Measurements from ENCODE around the gene TPP1. TPM values are rescaled to one million over a fixed set of nuclear protein-coding genes. Genes with fewer than 3 reads are reported as not detected.

Gene TPP1
- total and polyA plus RNA-seq, 10 of the 15 experiments (the other 5 are each of a cell fraction or from before 2014, with no cell fraction given) = 7.5 to 64.6 (median 38.3) TPM

DNA sequence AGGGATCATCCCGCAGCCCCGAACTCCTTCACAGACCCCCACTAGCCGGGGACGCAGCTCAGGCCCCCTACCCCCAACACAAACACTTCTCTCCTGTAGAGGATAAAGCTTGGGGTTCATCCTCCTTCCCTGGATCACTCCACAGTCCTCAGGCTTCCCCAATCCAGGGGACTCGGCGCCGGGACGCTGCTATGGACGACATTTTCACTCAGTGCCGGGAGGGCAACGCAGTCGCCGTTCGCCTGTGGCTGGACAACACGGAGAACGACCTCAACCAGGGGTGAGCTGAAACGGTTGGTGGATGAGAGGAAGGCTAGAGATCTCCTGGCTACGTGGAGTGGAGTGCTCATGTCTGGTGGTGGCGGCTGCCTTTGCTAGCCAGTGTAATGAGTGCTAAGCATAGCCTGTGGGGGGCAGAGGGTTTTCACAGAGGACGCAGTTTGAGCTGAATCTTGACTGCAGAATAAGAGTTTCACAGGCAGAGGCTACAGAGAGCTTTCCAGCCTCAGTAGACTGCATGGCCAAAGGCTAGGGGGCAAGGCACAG lies 15.1 kb downstream of the TPP1 start:
- Histone ChIP-seq H3K9ac (ENCODE audit: control insufficient read depth, insufficient read depth, low read length) (peak overlapping the region; percentile 91), H3K27ac (ENCODE audit: control insufficient read depth, insufficient read depth) (peak overlapping the region; percentile 85), H4K20me1 (ENCODE audit: control insufficient read depth, insufficient read depth) (no peaks in the 10 kb centered on the region), H3K9me3 (replicated peaks; ENCODE audit: control insufficient read depth, insufficient read depth, low read length) (no peaks in the 10 kb centered on the region), H3K36me3 (ENCODE audit: control insufficient read depth in 2 of 2, insufficient read depth in 2 of 2, low read length in 1 of 2) (peaks cover 15 to 26% of the 10 kb centered on the region in 2 experiments), H2AFZ (ENCODE audit: control insufficient read depth, low read depth, low read length) (peak overlapping the region; percentile 85), H3K4me1 (ENCODE audit: control insufficient read depth, insufficient read depth, low read length) (peaks cover 25% of the 10 kb centered on the region), H3K4me3 (peak overlapping the region; percentile 96), H3K27me3 (replicated peaks in 1 of 2; ENCODE audit: control insufficient read depth in 2 of 2, insufficient read depth in 2 of 2, low read length in 1 of 2) (no peaks in the 10 kb centered on the region), H3K4me2 (ENCODE audit: control insufficient read depth, insufficient read depth) (peak overlapping the region; percentile 78), H3K79me2 (ENCODE audit: control insufficient read depth, insufficient read depth, low read length) (peaks cover 82% of the 10 kb centered on the region)
- TF ChIP-seq EED (IDR thresholded peaks at IDR 0.05; ENCODE audit: low read depth) = peak; percentile 20; the same call in 1 of the 2 replicates
- TF ChIP-seq, protein P1, sequence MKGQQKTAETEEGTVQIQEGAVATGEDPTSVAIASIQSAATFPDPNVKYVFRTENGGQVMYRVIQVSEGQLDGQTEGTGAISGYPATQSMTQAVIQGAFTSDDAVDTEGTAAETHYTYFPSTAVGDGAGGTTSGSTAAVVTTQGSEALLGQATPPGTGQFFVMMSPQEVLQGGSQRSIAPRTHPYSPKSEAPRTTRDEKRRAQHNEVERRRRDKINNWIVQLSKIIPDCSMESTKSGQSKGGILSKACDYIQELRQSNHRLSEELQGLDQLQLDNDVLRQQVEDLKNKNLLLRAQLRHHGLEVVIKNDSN (IDR thresholded peaks at IDR 0.05; ENCODE audit: borderline replicate concordance, extremely low read length, insufficient read depth, low read depth, low read length) = no peak
- TF ChIP-seq MXI1 (IDR thresholded peaks at IDR 0.05; ENCODE audit: low read depth, low read length) = peak; percentile 83
- 0 out of 2 replicates have a peak, but pooled peaks have one; percentile 7 for TF ChIP-seq CBFB (IDR thresholded peaks at IDR 0.05; ENCODE audit: low read depth)
- TF ChIP-seq STAT3 (IDR thresholded peaks at IDR 0.05; ENCODE audit: low read depth, low read length) = 0 out of 2 replicates have a peak, but pooled peaks have one; percentile 33
- TF ChIP-seq NR2F1 (conservative IDR thresholded peaks at IDR 0.05) = no peak
- 0 out of 2 replicates have a peak, but pooled peaks have one; percentile 11 for TF ChIP-seq RUNX3 (IDR thresholded peaks at IDR 0.05; ENCODE audit: low read length)
- TF ChIP-seq IKZF2 (IDR thresholded peaks at IDR 0.05) = peak in 1 of 2 experiments; percentile 36; a peak in 2 of 4 replicates
- peak; percentile 47 for TF ChIP-seq RAD21 (IDR thresholded peaks at IDR 0.05; ENCODE audit: insufficient read depth, low read depth, low read length)
- TF ChIP-seq SMARCA5 (IDR thresholded peaks at IDR 0.05) = peak; percentile 28; the same call in 1 of the 2 replicates
- peak; percentile 56 for TF ChIP-seq POLR2A (IDR thresholded peaks at IDR 0.05; ENCODE audit: low read depth, low read length)
- peak; percentile 26; the same call in 1 of the 2 replicates for TF ChIP-seq SMC3 (IDR thresholded peaks at IDR 0.05; ENCODE audit: borderline replicate concordance, low read length)
- TF ChIP-seq PAX8 (IDR thresholded peaks at IDR 0.05) = no peak
- TF ChIP-seq POLR2AphosphoS5 (IDR thresholded peaks at IDR 0.05; ENCODE audit: low read length) = peak; percentile 62; the same call in 1 of the 2 replicates
- TF ChIP-seq, protein P2, sequence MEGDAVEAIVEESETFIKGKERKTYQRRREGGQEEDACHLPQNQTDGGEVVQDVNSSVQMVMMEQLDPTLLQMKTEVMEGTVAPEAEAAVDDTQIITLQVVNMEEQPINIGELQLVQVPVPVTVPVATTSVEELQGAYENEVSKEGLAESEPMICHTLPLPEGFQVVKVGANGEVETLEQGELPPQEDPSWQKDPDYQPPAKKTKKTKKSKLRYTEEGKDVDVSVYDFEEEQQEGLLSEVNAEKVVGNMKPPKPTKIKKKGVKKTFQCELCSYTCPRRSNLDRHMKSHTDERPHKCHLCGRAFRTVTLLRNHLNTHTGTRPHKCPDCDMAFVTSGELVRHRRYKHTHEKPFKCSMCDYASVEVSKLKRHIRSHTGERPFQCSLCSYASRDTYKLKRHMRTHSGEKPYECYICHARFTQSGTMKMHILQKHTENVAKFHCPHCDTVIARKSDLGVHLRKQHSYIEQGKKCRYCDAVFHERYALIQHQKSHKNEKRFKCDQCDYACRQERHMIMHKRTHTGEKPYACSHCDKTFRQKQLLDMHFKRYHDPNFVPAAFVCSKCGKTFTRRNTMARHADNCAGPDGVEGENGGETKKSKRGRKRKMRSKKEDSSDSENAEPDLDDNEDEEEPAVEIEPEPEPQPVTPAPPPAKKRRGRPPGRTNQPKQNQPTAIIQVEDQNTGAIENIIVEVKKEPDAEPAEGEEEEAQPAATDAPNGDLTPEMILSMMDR (IDR thresholded peaks at IDR 0.05 in 2 of 3, conservative IDR thresholded peaks at IDR 0.05 in 1 of 3; ENCODE audit: control insufficient read depth in 2 of 3, extremely low read depth in 1 of 3, insufficient read depth in 1 of 3, low read depth in 3 of 3, low read length in 3 of 3) = peak; percentile 27 to 62 (median 33); a peak in 3 of 6 replicates
- BruUV-seq (replicated peaks) = no TSS peak
- ATAC-seq (peak; percentile 71), DNase-seq (ENCODE audit: low read depth, low spot score) (no peak), FAIRE-seq (peak; percentile 85)
- WGBS (ENCODE audit: insufficient coverage, insufficient replicate concordance, low lambda C conversion rate, missing lambda C conversion rate) = 1% methylated on average over 20 of the region's 20 CpGs
- ChIA-PET POLR2A (interaction anchor here (0.9 to 2.3 kb wide), 9 partner anchors 8 to 214 kb away, joined by 3 to 29 read pairs (median 5); partner anchors contain the start of genes ARFIP2, MRPL17, SMPD1 and TAF10), RAD21 (ENCODE audit: unreplicated experiment) (interaction anchor here (0.6 to 4.8 kb wide), 13 partner anchors 8 to 322 kb away, joined by 3 to 60 read pairs (median 4); partner anchors contain the start of genes MRPL17, TAF10, TPP1 and ZNF215), CTCF (interaction anchor here (0.6 to 2.3 kb wide), 23 partner anchors 9 to 225 kb away, joined by 3 to 48 read pairs (median 5); partner anchors contain the start of genes MRPL17 and TPP1), SMC1A (ENCODE audit: uncharacterized antibody, unreplicated experiment) (interaction anchor here (0.6 to 6.2 kb wide), 19 partner anchors 8 to 225 kb away, joined by 3 to 57 read pairs (median 4); partner anchors contain the start of genes MRPL17, TAF10 and TPP1)
- in situ Hi-C loops (cut with MboI) (no loop called here), intact Hi-C loops (cut with micrococcal nuclease; ENCODE audit: unreplicated experiment) (loop anchor here (1.0 to 10.0 kb wide), 2 partner anchors 79 to 219 kb away; partner anchors contain the start of gene MRPL17)

All from GM12878 (cell line).